Ishikawa (cell line): Measurements from ENCODE around the gene TOP2A.

Source experiments
- CEBPB ChIP-seq: IDR thresholded peaks from 2 replicates; pipeline ENCODE4 v1.6.1; 2012
- EGR1 ChIP-seq: IDR thresholded peaks from 2 replicates; pipeline ENCODE4 v1.6.1; 2012
- EP300 ChIP-seq: IDR thresholded peaks from 2 replicates; pipeline ENCODE4 v1.6.1; 2012; ENCODE audit warnings: borderline replicate concordance
- RAD21 ChIP-seq: IDR thresholded peaks from 2 replicates; pipeline ENCODE4 v1.6.1; 2012; ENCODE audit warnings: low read depth
- USF1 ChIP-seq: IDR thresholded peaks from 2 replicates; pipeline ENCODE4 v1.6.1; 2012
- YY1 ChIP-seq: IDR thresholded peaks from 2 replicates; pipeline ENCODE4 v1.6.1; 2012; ENCODE audit warnings: low read depth

- no peak for TF ChIP-seq EP300
- TF ChIP-seq USF1, result no peak
- TF ChIP-seq RAD21, result no peak
- no peak for TF ChIP-seq EGR1
- no peak for TF ChIP-seq CEBPB
- TF ChIP-seq YY1, result no peak
Observed at GRCh38 chr17:40412880-40413279, 4.8 kb downstream of the TOP2A start.
